ENCODE results near the gene SLX4. TPM values are rescaled to one million over a fixed set of nuclear protein-coding genes. Genes with fewer than 3 reads are reported as not detected.

SLX4 gene
- total RNA-seq, 1 donor from 2014 or later, result 14.1 TPM

DNA sequence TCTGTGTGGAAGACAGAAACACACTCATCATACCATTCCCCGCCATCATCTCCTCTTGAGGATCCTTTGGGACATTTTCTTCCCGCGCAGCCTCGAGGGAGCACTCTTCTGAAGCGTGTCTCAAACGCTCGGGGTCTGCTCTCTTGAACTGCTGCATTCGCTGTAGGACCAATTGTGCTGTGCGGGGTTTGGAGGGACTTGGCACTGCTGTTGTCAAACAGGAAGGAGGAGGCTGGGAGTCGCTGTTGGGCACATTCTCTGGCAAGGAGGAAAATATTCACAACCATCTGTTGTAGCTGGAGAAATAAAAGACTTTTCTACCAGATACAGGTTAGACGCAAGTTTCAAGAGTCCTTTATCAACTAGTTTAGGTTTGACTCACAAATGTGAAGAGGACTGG is 5.0 kb downstream of the SLX4 start:
- no peak for TF ChIP-seq CTCF (IDR thresholded peaks at IDR 0.05; ENCODE audit: partially characterized antibody, unreplicated experiment)
- Mint-ChIP-seq H3K9me3 (ENCODE audit: unreplicated experiment) (no peaks in the 10 kb centered on the region), H3K4me3 (ENCODE audit: unreplicated experiment) (no peak overlapping the region), H3K27me3 (ENCODE audit: unreplicated experiment) (no peaks in the 10 kb centered on the region), H3K36me3 (ENCODE audit: unreplicated experiment) (peaks cover 11% of the 10 kb centered on the region), H3K4me1 (ENCODE audit: low read depth, unreplicated experiment) (peaks cover 5% of the 10 kb centered on the region), H3K27ac (ENCODE audit: unreplicated experiment) (no peak overlapping the region)
- no peak for DNase-seq

GRCh38 chr16:3602320-3602653 is 9.1 kb downstream of the SLX4 start:
- Mint-ChIP-seq H3K4me3 (ENCODE audit: unreplicated experiment) (no peak overlapping the region), H3K36me3 (ENCODE audit: unreplicated experiment) (peaks cover 29% of the 10 kb centered on the region), H3K27ac (ENCODE audit: unreplicated experiment) (no peak overlapping the region), H3K27me3 (ENCODE audit: unreplicated experiment) (no peaks in the 10 kb centered on the region), H3K4me1 (ENCODE audit: low read depth, unreplicated experiment) (no peaks in the 10 kb centered on the region), H3K9me3 (ENCODE audit: unreplicated experiment) (peaks cover 8% of the 10 kb centered on the region)
- DNase-seq, result no peak
- no peak for TF ChIP-seq CTCF (IDR thresholded peaks at IDR 0.05; ENCODE audit: partially characterized antibody, unreplicated experiment)

DNA sequence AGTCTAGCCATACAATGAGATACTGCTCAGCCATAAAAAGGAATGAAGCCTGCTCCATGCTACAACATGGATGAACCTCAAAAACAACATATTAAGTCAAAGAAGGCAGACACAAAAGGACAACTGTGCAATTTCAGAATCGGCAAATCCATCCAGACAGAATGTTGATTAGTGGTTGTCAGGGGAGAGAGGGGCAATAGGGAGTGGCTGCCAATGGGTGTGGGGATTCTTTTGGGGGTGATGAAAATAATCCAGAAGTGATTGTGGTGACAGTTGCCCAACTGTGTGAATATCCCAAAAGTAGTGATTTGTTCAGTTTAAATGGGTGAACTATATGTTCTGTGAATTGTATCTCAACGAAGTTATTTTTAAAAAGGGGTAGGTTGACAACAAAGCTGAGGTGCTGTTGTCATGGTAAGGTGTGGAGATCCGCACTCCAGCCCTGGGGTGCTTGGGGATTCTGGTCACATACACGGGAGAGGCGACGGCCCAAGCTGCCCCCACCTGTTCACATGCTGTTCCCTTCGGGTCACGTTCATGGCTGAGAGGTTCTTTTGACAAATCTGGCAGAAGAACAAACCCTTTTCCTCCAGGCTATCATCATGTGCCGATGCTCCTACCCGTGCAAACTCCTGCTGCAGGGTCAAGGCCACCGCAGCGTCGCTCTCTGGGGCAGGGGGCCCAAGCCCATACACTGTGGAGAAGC is 9.6 kb downstream of the SLX4 start:
- peaks cover 29% of the 10 kb centered on the region for H3K36me3 Mint-ChIP-seq (ENCODE audit: unreplicated experiment)

GRCh38 chr16:3599922-3600321 is 11.5 kb downstream of the SLX4 start:
- H3K27ac Mint-ChIP-seq (ENCODE audit: unreplicated experiment), result no peak overlapping the region
- no peak overlapping the region for H3K4me3 Mint-ChIP-seq (ENCODE audit: unreplicated experiment)
- H3K27me3 Mint-ChIP-seq (ENCODE audit: unreplicated experiment), result no peaks in the 10 kb centered on the region
- H3K4me1 Mint-ChIP-seq (ENCODE audit: low read depth, unreplicated experiment), result no peaks in the 10 kb centered on the region
- H3K36me3 Mint-ChIP-seq (ENCODE audit: unreplicated experiment), result peaks cover 29% of the 10 kb centered on the region
- DNase-seq, result no peak
- peaks cover 8% of the 10 kb centered on the region for H3K9me3 Mint-ChIP-seq (ENCODE audit: unreplicated experiment)
- TF ChIP-seq CTCF (IDR thresholded peaks at IDR 0.05; ENCODE audit: partially characterized antibody, unreplicated experiment), result no peak

More for the DNA sequence above, 9.6 kb downstream of the SLX4 start:
- no peaks in the 10 kb centered on the region for H3K4me1 Mint-ChIP-seq (ENCODE audit: low read depth, unreplicated experiment)
- peaks cover 8% of the 10 kb centered on the region for H3K9me3 Mint-ChIP-seq (ENCODE audit: unreplicated experiment)
- H3K27ac Mint-ChIP-seq (ENCODE audit: unreplicated experiment), result no peak overlapping the region
- H3K4me3 Mint-ChIP-seq (ENCODE audit: unreplicated experiment), result no peak overlapping the region
- TF ChIP-seq CTCF (IDR thresholded peaks at IDR 0.05; ENCODE audit: partially characterized antibody, unreplicated experiment), result no peak
- no peak for DNase-seq
- H3K27me3 Mint-ChIP-seq (ENCODE audit: unreplicated experiment), result no peaks in the 10 kb centered on the region

- DNase-seq, result no peak
- H3K4me3 Mint-ChIP-seq (ENCODE audit: unreplicated experiment), result no peak overlapping the region
- H3K27me3 Mint-ChIP-seq (ENCODE audit: unreplicated experiment), result no peaks in the 10 kb centered on the region
- TF ChIP-seq CTCF (IDR thresholded peaks at IDR 0.05; ENCODE audit: partially characterized antibody, unreplicated experiment), result no peak
- H3K4me1 Mint-ChIP-seq (ENCODE audit: low read depth, unreplicated experiment), result no peaks in the 10 kb centered on the region
- peaks cover 8% of the 10 kb centered on the region for H3K9me3 Mint-ChIP-seq (ENCODE audit: unreplicated experiment)
- H3K27ac Mint-ChIP-seq (ENCODE audit: unreplicated experiment), result no peak overlapping the region
- H3K36me3 Mint-ChIP-seq (ENCODE audit: unreplicated experiment), result peaks cover 29% of the 10 kb centered on the region
Observed at GRCh38 chr16:3599121-3599520, 12.3 kb downstream of the SLX4 start.

Measured in glutamatergic neuron (in vitro differentiated cells).